Measurements from ENCODE around the gene DMWD.

- no peak for TF ChIP-seq MYC (IDR thresholded peaks at IDR 0.05; ENCODE audit: borderline replicate concordance, low read length)
- TF ChIP-seq KDM1A (IDR thresholded peaks at IDR 0.05; ENCODE audit: low read depth), result no peak
- TF ChIP-seq CHD4 (IDR thresholded peaks at IDR 0.05; ENCODE audit: borderline replicate concordance), result no peak
- no peak for TF ChIP-seq MAX (IDR thresholded peaks at IDR 0.05)
- no peak for TF ChIP-seq ESRRA (IDR thresholded peaks at IDR 0.05; ENCODE audit: borderline replicate concordance, low read length)
- TF ChIP-seq, protein P1, sequence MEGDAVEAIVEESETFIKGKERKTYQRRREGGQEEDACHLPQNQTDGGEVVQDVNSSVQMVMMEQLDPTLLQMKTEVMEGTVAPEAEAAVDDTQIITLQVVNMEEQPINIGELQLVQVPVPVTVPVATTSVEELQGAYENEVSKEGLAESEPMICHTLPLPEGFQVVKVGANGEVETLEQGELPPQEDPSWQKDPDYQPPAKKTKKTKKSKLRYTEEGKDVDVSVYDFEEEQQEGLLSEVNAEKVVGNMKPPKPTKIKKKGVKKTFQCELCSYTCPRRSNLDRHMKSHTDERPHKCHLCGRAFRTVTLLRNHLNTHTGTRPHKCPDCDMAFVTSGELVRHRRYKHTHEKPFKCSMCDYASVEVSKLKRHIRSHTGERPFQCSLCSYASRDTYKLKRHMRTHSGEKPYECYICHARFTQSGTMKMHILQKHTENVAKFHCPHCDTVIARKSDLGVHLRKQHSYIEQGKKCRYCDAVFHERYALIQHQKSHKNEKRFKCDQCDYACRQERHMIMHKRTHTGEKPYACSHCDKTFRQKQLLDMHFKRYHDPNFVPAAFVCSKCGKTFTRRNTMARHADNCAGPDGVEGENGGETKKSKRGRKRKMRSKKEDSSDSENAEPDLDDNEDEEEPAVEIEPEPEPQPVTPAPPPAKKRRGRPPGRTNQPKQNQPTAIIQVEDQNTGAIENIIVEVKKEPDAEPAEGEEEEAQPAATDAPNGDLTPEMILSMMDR (IDR thresholded peaks at IDR 0.05), result no peak
- TF ChIP-seq EHMT2 (IDR thresholded peaks at IDR 0.05; ENCODE audit: low read depth), result no peak
- no peak for TF ChIP-seq POLR2AphosphoS2 (conservative IDR thresholded peaks at IDR 0.05; ENCODE audit: low read length)
Measured at GRCh38 chr19:45826934-45827333, 34.3 kb upstream of the DMWD start.

Data from A549 (cell line).